Measurements from ENCODE around the gene DNAJC7.

Gene DNAJC7

GRCh38 chr17:41973408-41973811 is 43.8 kb downstream of the DNAJC7 start:
- DNase-seq = no peak

DNA sequence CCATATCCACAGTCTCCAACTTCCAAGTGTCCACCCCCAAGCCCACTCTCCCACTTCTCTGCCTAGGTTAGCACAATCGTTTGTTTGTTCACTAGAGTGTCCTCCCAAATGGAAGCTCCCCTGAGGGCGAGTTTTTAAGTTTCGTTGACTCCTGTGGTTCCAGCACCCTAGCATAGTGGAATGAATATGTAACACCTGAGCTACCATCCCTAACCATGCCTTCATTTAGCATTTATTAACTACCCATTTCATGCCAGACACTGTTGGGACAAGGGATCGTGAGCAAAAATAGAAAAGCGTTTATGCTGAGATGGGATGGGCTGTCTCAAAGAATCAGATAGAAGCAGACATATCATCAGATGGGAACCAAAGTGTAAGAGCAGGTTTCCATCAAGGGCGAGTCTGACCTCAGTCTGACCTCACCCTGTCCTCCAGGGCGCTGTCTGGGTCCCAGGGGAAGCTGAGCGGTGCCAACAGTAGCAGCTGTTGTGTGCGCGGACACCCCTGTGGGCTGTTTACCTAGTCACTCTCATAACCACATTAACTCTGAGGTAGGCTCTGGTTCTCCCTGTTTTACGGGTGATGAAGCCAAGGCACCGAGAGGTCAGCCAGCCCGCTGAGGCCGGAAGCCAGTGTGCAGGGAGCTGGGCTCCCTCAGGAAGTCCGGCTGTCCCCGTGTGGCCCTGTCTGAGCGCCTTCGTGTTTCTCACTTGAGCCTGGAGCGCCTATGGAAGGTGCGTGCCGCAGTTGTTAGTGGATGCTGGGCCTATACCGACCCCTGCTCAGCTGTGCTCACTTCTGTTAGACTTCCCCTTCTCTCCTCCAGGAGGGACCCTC is 44.5 kb downstream of the DNAJC7 start:
- DNase-seq = no peak

- no peak for DNase-seq
These were observed 45.3 kb downstream of the DNAJC7 start for GRCh38 chr17:41971721-41972523.

GRCh38 chr17:41970901-41971331 is 46.3 kb downstream of the DNAJC7 start:
- no peak for DNase-seq

- no peak for DNase-seq
These were observed 48.6 kb downstream of the DNAJC7 start for GRCh38 chr17:41968676-41969075.

DNA sequence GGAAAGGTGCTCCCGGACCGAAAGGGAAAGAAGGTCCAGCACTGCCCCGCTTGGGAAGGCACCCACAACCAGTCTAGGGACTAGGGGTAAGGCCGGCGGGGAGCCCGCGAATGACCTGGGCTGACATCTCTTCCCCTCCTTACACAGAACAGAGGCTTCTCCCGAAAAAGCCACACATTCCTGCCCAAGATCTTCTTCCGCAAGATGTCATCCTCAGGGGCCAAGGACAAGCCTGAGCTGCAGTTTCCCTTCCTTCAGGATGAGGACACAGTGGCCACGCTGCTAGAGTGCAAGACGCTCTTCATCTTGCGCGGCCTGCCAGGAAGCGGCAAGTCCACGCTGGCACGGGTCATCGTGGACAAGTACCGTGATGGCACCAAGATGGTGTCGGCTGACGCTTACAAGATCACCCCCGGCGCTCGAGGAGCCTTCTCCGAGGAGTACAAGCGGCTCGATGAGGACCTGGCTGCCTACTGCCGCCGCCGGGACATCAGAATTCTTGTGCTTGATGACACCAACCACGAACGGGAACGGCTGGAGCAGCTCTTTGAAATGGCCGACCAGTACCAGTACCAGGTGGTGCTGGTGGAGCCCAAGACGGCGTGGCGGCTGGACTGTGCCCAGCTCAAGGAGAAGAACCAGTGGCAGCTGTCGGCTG is 49.2 kb downstream of the DNAJC7 start:
- no peak for DNase-seq

- no peak for DNase-seq
These were observed 49.9 kb downstream of the DNAJC7 start for GRCh38 chr17:41967141-41967920.

DNA sequence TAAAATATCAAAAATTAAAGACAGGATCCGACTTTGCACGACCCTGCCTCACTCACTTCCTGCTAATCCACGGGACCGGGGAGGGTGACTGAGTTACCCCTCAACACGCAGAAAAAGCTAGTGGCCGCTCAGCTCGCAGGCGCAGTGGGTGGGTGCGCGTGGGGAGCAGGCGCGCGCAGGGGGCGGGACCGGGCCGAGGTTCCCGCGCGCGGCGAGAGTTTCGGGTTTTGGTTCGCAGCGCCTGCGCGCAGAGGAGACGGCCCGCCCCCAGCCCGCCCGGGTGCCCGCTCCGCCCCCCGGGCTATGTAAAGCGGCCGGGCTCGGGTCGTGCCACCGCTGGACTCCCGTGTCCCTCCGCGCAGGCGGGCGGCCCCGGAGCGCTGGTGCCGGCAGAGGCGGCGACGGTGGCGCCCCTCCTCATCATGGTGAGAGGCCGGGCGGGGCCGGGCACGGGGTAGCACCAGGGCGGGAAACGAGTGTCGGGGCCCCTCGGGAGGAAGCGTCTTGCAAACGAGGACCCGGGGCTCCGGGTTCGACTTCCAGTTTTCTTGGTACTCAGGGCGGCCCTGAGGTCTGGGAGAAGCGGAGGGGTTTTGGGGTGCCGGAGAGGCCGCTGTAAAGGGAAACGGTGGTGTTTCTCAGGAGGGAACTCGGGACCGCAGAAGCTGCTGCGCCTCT is 50.6 kb downstream of the DNAJC7 start, which contains the start of gene CNP:
CNP (plus strand) TSS at position 333 of the 678 bp plus-strand sequence; CDS start at position 423, 90 bp downstream.
- peak; percentile 74 for DNase-seq

DNA sequence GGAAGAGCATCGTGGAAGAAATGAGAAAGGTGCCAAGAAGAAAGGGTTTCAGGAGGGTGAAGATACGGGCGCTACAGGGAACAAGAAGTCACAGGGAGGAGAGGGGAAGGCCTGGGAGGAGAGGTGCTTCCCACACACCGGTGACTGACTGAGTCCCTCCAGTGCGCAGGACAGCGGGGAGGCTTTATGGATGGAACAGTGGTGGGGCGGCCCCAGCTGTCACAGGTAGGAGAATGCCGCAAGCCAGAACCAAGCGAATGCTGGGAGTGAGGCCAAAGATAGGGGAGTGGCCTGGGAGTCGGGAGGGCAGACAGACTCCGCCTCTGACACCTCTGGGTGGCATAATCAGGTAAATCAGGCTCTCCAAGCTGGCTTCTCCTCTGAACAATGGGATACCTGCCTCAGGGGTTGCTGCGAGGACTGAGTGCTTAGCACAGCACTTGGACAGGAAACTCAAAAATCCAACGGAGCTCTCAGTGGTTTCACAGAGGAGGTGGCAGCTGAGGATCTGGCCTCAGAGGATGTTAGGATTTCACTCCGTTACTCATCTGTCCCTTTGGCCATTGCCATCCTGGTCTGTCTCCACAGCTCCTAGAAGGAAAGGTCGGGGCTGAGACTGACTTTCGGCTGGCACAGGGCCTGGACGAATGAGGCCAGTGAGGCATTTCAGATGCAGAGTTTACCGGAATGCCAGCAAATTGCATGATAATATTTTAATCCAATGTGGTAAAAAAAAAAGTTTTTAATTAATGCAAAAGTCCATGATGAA is 51.4 kb downstream of the DNAJC7 start:
- DNase-seq = peak; percentile 76

DNA sequence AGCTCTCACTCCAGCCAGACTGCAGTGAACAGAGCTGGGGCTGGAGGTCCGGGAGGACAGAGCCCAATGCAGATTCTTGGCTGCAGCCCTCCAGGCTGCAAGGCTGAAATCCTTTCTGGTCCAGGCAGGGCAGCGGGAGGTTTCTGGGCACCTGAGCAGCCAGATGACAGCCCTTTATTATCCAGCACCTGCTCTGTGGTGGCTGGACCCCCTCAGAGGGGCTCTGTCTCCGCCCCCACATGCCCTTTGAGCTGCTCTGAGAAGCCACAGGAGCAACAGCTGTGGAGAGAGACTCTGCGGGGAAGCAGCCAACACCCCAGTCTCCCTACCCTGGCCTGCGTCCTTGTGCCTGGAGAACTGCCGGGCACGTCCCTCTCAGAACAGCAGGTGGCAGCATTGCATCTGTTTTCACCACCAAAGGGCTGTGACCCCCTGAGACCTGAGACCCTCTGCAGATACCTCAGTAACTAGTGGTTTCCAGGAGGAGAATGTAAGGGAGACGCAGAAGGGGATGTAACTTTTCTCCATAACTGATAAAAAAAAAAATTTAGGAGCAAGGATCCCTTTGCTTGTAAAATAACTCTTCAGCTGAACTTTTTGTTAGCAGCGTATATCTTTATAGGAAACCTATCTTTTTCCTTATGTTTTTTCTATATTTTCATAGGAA is 54.3 kb downstream of the DNAJC7 start:
- peak; percentile 43 for DNase-seq

GRCh38 chr17:41962111-41962510 is 55.1 kb downstream of the DNAJC7 start:
- no peak for DNase-seq

GRCh38 chr17:41959336-41960095 is 57.7 kb downstream of the DNAJC7 start:
- DNase-seq = no peak

- no peak for DNase-seq
These were observed 58.3 kb downstream of the DNAJC7 start for GRCh38 chr17:41959030-41959335.

- no peak for DNase-seq
These were observed 59.3 kb downstream of the DNAJC7 start for GRCh38 chr17:41957869-41958439.

- DNase-seq = no peak
These were observed 60.0 kb downstream of the DNAJC7 start for GRCh38 chr17:41957031-41957868.

- no peak for DNase-seq
These were observed 60.7 kb downstream of the DNAJC7 start for GRCh38 chr17:41956522-41956921.

- no peak for DNase-seq
These were observed 68.3 kb downstream of the DNAJC7 start for GRCh38 chr17:41948762-41949460.

- DNase-seq = no peak
These were observed 72.3 kb downstream of the DNAJC7 start for GRCh38 chr17:41944943-41945342.
